ENCODE data around the gene ETFB. TPM values are rescaled to one million over a fixed set of nuclear protein-coding genes. Genes with fewer than 3 reads are reported as not detected.
"Not testable (repeated sequence)": the region's sequence is repeated elsewhere in the genome, so short reads cannot be mapped to it uniquely, and the experiment has no call there.

ETFB gene
- total RNA-seq, 1 donor from 2014 or later: 114 TPM

DNA sequence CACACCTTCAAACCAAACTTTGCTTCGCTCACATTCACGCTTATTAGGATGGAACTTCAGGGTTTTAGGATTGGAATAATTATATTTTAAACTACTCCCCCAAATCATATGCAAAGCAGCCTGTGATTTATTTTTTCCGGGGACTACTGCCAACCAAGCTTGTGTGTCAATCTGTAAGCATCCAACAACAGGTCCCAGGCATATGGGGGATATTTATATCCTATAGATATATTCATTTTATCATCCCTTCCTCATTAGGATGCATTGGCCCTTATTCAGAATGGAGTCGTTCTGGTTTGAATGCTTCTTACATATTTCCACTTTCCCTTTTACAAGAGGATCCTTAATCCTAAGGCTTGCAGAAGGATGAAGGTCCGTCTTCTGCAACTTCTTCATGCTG lies 33.0 kb upstream of the ETFB start:
- H3K27ac ChIP-seq: no peak overlapping the region
- H3K9me3 ChIP-seq: no peaks in the 10 kb centered on the region
- peaks cover 9% of the 10 kb centered on the region for H3K4me1 ChIP-seq
- intact Hi-C loops (cut with DNase I): loop anchor here (10.0 kb wide), 1 partner anchor 64 kb away; no protein-coding TSS in a partner anchor
- no peak for DNase-seq (ENCODE audit: extremely low spot score in 2 of 2)
- H3K4me3 ChIP-seq: no peak overlapping the region
- TF ChIP-seq, protein P1, sequence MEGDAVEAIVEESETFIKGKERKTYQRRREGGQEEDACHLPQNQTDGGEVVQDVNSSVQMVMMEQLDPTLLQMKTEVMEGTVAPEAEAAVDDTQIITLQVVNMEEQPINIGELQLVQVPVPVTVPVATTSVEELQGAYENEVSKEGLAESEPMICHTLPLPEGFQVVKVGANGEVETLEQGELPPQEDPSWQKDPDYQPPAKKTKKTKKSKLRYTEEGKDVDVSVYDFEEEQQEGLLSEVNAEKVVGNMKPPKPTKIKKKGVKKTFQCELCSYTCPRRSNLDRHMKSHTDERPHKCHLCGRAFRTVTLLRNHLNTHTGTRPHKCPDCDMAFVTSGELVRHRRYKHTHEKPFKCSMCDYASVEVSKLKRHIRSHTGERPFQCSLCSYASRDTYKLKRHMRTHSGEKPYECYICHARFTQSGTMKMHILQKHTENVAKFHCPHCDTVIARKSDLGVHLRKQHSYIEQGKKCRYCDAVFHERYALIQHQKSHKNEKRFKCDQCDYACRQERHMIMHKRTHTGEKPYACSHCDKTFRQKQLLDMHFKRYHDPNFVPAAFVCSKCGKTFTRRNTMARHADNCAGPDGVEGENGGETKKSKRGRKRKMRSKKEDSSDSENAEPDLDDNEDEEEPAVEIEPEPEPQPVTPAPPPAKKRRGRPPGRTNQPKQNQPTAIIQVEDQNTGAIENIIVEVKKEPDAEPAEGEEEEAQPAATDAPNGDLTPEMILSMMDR (IDR thresholded peaks at IDR 0.05): no peak
- no peaks in the 10 kb centered on the region for H3K36me3 ChIP-seq
- no peaks in the 10 kb centered on the region for H3K27me3 ChIP-seq

DNA sequence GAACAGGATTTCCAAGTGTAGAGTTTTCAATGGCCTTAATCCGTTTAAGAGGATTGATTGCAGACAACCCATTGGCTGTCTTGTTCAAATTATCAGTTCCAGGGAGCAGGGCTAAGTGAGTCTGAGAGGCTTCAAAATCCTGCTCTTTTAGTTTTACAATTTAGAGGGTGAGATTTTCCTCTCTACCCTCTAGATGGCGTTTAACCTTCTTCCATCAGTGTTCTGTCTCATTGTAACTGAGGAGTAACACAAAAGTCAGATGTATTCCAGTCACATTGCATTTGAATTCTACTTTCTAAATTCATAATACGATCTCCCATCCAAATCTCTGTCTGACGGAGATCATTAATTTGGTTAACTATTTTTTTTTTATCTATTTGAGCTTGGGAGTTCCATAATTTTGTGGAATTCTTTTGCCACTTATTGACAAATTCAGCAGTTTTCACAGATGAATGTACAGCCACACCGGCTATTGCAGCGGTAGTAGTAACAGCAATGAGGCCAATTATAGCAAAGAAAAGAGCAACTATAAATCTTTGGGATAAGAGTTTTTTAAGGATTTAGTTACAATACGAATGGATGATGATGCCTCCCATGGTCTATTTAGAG lies 32.0 kb upstream of the ETFB start:
- H3K9me3 ChIP-seq: no peaks in the 10 kb centered on the region
- intact Hi-C loops (cut with DNase I): loop anchor here (10.0 kb wide), 1 partner anchor 63 kb away; no protein-coding TSS in a partner anchor
- H3K36me3 ChIP-seq: no peaks in the 10 kb centered on the region
- H3K27ac ChIP-seq: no peak overlapping the region
- peaks cover 14% of the 10 kb centered on the region for H3K4me1 ChIP-seq
- H3K4me3 ChIP-seq: no peak overlapping the region
- DNase-seq (ENCODE audit: extremely low spot score in 2 of 2): no peak
- H3K27me3 ChIP-seq: no peaks in the 10 kb centered on the region
- TF ChIP-seq, protein P1 (IDR thresholded peaks at IDR 0.05): peak in 1 of 3 experiments; percentile 20
- no peak for TF ChIP-seq POLR2AphosphoS5 (IDR thresholded peaks at IDR 0.05; ENCODE audit: insufficient read depth in 1 of 2, low read depth in 1 of 2)

DNA sequence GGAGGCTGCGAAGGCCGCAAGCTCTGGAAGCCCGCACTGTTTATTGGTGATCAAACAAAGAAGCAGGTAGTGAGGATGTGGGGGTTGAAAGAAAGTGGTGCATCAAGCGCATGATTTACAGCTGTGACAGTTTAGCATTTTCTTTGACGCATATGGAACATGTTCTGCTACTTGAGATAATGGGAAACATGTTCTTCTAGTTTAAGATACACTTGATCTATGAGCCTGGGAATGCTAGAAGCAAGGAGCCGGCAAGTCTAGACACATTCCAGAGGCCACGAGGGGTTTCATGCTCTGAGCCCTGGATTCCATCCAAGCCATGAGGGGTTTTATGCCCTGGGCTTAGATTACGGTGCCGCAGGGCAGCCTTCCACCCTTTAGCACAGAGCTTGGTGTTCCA lies 31.3 kb upstream of the ETFB start:
- H3K4me1 ChIP-seq: peaks cover 14% of the 10 kb centered on the region
- H3K9me3 ChIP-seq; H3K27ac ChIP-seq; H3K27me3 ChIP-seq; DNase-seq (ENCODE audit: extremely low spot score in 2 of 2); H3K4me3 ChIP-seq; H3K36me3 ChIP-seq: not testable (repeated sequence)
- intact Hi-C loops (cut with DNase I): loop anchor here (10.0 kb wide), 1 partner anchor 63 kb away; no protein-coding TSS in a partner anchor

DNA sequence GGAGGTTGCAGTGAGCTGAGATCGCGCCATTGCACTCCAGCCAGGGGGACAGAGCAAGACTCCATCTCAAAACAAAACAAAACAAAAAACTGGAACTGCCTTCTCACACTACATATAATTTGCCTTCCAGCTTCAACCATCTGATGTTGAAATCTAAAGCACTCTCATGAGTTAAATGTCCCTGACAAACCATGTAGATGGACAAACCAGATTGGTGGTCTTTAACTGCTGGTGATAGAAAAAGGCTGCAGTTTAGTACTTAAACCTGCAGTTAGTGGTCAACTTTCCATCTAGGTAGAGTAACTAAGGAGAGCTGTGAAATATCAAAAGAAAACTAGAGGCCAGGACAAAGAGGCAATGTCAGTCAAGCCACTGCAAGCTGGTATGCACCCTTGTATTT lies 30.0 kb upstream of the ETFB start:
- intact Hi-C loops (cut with DNase I): loop anchor here (10.0 kb wide), 1 partner anchor 61 kb away; no protein-coding TSS in a partner anchor
- Histone ChIP-seq H3K27me3 (no peaks in the 10 kb centered on the region), H3K4me1 (peaks cover 14% of the 10 kb centered on the region), H3K9me3 (no peaks in the 10 kb centered on the region), H3K4me3 (no peak overlapping the region), H3K27ac (no peak overlapping the region), H3K36me3 (no peaks in the 10 kb centered on the region)
- DNase-seq (ENCODE audit: extremely low spot score in 2 of 2): no peak
- TF ChIP-seq, protein P1 (IDR thresholded peaks at IDR 0.05): no peak
- TF ChIP-seq POLR2A (IDR thresholded peaks at IDR 0.05) (no peak), POLR2AphosphoS5 (IDR thresholded peaks at IDR 0.05; ENCODE audit: insufficient read depth in 1 of 2, low read depth in 1 of 2) (no peak)

DNA sequence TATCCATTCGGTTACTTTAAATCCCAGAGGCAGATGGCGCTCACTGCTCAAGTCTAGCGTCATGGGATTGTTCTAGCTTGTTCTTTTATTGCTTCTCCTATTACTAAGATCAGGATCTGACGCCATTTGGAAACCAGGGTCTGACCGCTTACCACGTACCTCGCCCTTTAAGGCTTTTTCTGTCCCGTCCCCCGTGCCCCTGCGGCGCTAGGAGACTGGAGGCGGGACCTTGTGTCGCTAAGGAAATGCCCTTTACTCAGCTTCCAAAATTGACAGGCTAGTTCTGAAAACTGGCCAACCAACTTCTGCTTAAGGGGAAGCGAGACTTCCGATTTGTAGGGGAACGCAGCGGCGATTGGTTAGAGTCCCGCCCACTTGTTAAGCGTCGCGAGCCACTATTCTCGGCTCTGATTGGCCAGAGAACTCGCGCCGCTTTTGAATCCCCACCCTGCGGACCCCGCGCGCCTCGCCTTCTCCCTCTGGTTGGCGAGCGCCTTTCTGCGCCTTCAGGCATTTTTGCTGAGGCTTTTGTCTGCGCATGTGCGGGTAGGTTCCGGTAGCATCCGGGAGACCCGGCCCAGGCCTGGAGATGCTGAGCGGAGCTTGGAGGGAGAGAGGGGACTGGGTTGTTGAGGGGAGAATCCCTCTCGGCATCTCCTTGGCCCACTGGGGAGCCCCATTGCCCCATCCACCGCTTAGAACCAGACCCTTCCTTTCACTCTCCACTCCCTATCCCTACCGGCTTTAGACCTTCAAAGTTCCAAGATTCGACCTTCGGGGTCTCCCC lies 28.1 kb upstream of the ETFB start:
- TF ChIP-seq, protein P1 (IDR thresholded peaks at IDR 0.05): no peak
- TF ChIP-seq POLR2AphosphoS5 (IDR thresholded peaks at IDR 0.05; ENCODE audit: insufficient read depth in 1 of 2, low read depth in 1 of 2): peak; percentile 64 to 90
- Histone ChIP-seq H3K27ac (peak overlapping the region; percentile 78), H3K4me1 (peaks cover 14% of the 10 kb centered on the region), H3K27me3 (no peaks in the 10 kb centered on the region), H3K4me3 (peak overlapping the region; percentile 37 to 40), H3K9me3 (no peaks in the 10 kb centered on the region), H3K36me3 (no peaks in the 10 kb centered on the region)
- peak in 1 of 2 donors; percentile 96 for DNase-seq (ENCODE audit: extremely low spot score in 2 of 2)
- intact Hi-C loops (cut with DNase I): loop anchor here (10.0 kb wide), 1 partner anchor 59 kb away; no protein-coding TSS in a partner anchor

Data from vagina (tissue), 2 donors.